GM12874 (cell line): ENCODE measurements around the gene NFIX.

Experiments used
- CTCF ChIP-seq: IDR thresholded peaks from 2 replicates; pipeline ENCODE4 v1.5.1; 2011; ENCODE audit warnings: low read depth, mild to moderate bottlenecking, control low read depth, low read length, moderate library complexity; ENCODE audit not compliant: insufficient read depth

The NFIX gene

GRCh38 chr19:13029301-13029880 is 34.1 kb downstream of the NFIX start:
- no peak for TF ChIP-seq CTCF

GRCh38 chr19:13029893-13030292 is 34.6 kb downstream of the NFIX start:
- peak; percentile 45 for TF ChIP-seq CTCF

GRCh38 chr19:13031917-13032623 is 36.8 kb downstream of the NFIX start:
- no peak for TF ChIP-seq CTCF

- no peak for TF ChIP-seq CTCF
Observed at GRCh38 chr19:13032837-13033236, 37.6 kb downstream of the NFIX start.

DNA sequence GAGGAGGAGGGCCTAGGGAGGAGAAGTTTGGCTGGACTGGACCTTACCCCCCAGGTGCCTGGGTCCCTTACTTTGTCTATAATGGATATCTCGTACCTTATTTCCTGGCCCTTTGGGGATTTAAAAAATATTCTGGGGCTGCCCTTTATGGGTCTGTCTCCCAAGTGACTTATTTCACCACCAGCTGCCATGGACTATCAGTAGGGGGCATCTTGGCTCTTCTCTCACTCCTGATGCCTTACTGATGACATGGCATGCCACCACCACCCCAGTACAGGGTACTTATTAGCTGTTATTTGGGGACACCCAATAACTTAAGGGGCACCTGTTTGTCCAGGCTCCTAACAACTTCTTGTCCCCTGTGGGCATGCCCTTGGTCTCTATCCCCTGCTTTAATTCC is 38.0 kb downstream of the NFIX start:
- no peak for TF ChIP-seq CTCF

GRCh38 chr19:13033819-13034611 is 38.7 kb downstream of the NFIX start:
- TF ChIP-seq CTCF = peak; percentile 91

- TF ChIP-seq CTCF = no peak
Observed at GRCh38 chr19:13034636-13035035, 39.4 kb downstream of the NFIX start.
